Measurements from ENCODE around the gene SGF29.

GRCh38 chr16:28520672-28521071 lies 33.0 kb upstream of the SGF29 start:
- TF ChIP-seq CTCF (optimal IDR thresholded peaks at IDR 0.05 in 1 of 3, IDR thresholded peaks at IDR 0.05 in 1 of 3, conservative IDR thresholded peaks at IDR 0.05 in 1 of 3; ENCODE audit: extremely low read depth in 1 of 3, insufficient read depth in 2 of 3, low read length in 3 of 3), result no peak
- TF ChIP-seq EZH2 (IDR thresholded peaks at IDR 0.05; ENCODE audit: low read length), result no peak
